SIG-M5 treated with dmso at 0.1 percent for 504 hours (cell line): Measurements from ENCODE around the gene HAVCR1.
A peak's percentile ranks its signal among the peaks of the same experiment; 100 is the strongest.

Source experiments
- DNase-seq: peaks from one replicate; lab custom pipeline; 2025; ENCODE audit not compliant: unreplicated experiment; lab: John Stamatoyannopoulos, UW

Gene HAVCR1

GRCh38 chr5:157004893-157005551, 53.9 kb downstream of the HAVCR1 start:
- no peak for DNase-seq

GRCh38 chr5:156991714-156992113, 67.2 kb downstream of the HAVCR1 start:
- DNase-seq, result no peak

DNA sequence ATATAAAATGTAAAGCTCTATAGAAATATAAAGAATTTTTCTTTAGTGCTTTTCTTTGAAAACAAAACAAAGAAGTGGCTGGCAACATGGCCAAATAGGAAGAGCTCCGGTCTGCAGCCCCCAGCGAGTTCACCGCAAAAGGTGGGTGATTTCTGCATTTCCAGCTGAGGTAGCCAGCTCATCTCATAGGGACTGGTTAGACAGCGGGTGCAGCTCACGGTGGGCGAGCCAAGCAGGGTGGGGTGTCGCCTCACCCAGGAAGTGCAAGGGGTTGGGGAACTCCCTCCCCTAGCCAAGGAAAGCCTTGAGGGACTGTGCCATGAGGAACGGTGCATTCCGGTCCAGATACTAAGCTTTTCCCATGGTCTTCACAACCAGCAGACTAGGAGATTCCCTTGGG, 74.9 kb downstream of the HAVCR1 start:
- DNase-seq, result no peak

- DNase-seq, result peak; percentile 84
Measured at GRCh38 chr5:156981481-156981880, 77.4 kb downstream of the HAVCR1 start.
